ENCODE measurements around the gene CEP350.

Gene CEP350

DNA sequence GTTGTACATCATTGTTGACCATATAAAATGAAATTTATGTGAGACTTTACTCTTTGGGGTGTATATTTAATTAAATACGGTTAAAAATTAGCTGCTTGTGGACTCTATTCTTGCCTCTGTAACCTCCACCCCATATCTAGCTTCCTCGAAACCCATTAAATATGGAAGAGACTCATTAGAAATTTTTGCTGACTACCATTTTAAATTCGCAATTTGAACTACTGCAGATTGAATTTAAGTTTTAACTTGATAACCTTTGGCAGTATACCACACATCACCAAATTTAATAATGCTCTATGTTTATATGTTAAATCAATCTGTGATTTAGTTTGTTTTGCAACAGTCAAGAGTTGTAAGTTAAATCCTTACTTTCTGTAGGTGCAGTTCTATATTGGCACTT lies 111.5 kb downstream of the CEP350 start:
- H3K27ac ChIP-seq = no peak overlapping the region
- no peak for TF ChIP-seq CTCF (conservative IDR thresholded peaks at IDR 0.05)

DNA sequence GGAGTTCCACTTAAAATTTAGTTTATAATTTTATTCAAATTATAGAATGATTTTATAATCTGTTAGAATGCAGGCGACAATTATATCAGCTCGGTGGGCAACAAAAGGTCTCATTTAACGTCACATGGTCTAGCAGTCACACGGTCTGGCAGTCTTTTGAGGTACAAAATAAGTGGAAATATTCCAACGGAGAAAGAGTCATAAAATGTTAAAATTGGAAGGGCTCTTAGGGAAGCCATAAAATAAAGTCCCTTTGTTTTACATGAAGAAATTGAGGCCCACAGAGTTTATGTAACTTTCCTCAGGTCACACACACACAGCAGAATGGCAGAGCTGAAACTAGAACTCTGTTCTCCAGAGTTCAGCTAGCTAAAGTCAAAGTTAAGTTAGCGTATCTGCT lies 115.7 kb downstream of the CEP350 start:
- H3K27ac ChIP-seq = no peak overlapping the region
- no peak for TF ChIP-seq CTCF (conservative IDR thresholded peaks at IDR 0.05)

GRCh38 chr1:180071759-180072158 lies 117.1 kb downstream of the CEP350 start:
- TF ChIP-seq CTCF (conservative IDR thresholded peaks at IDR 0.05) = no peak
- H3K27ac ChIP-seq = no peak overlapping the region

DNA sequence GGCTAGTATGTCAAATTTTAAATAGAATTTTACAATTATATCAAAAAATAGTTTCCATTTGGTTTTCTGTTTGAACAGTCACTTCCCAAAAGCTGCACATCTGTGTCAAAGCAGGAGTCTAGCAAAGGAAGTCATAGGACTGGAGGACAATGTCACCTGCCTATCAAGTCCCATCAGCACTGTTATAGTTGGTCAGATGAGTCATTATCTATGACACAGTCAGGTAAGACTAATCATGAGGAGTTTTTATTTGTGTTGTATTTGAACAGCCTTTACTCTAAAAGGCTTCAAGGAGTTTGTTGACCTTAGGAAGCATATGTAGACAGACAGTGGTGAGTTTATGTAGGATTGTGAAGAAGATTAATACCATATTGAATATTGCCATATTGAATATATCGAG lies 125.8 kb downstream of the CEP350 start:
- TF ChIP-seq CTCF (conservative IDR thresholded peaks at IDR 0.05) = no peak
- H3K27ac ChIP-seq = no peak overlapping the region

DNA sequence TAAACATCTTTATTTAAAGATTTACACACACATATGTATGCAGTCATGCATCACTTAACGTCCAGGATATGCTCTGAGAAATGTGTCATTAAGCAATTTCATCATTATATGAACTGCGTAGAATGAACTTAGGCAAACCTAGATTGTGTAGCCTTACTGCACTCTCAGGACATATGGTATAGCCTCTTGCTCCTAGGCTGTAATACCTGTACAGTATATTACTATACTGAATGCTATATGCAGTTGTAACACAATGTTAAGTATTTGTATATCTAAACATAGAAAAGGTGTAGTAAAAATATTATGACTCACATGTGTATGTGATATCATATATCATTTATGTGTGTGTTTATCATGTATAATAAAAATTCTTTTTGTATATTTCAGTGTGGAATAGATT lies 126.9 kb downstream of the CEP350 start:
- H3K27ac ChIP-seq = no peak overlapping the region
- no peak for TF ChIP-seq CTCF (conservative IDR thresholded peaks at IDR 0.05)

GRCh38 chr1:180083164-180083563 lies 128.6 kb downstream of the CEP350 start:
- no peak for TF ChIP-seq CTCF (conservative IDR thresholded peaks at IDR 0.05)
- H3K27ac ChIP-seq = no peak overlapping the region

- no peak overlapping the region for H3K27ac ChIP-seq
- no peak for TF ChIP-seq CTCF (conservative IDR thresholded peaks at IDR 0.05)
These were observed 130.3 kb downstream of the CEP350 start for GRCh38 chr1:180084867-180085266.

- TF ChIP-seq CTCF (conservative IDR thresholded peaks at IDR 0.05) = no peak
- H3K27ac ChIP-seq = no peak overlapping the region
These were observed 130.7 kb downstream of the CEP350 start for GRCh38 chr1:180085331-180085730.
